Parathyroid adenoma (tissue), 2 donors: ENCODE data around the gene RHOT1.
"Not testable (repeated sequence)": the region's sequence is repeated elsewhere in the genome, so short reads cannot be mapped to it uniquely, and the experiment has no call there.

Experiments
- H2AFZ ChIP-seq: fragments of 300-600 bp; sonication (generic); one replicate; pipeline ENCODE4 v1.7.0; 2017; ENCODE audit warnings: antibody characterized with exemption, mild to moderate bottlenecking
- H3K27ac ChIP-seq: fragments of 300-600 bp; sonication (generic); one replicate; pipeline ENCODE4 v1.7.0; 2017
- H3K27me3 ChIP-seq: fragments of 300-600 bp; sonication (generic); one replicate; pipeline ENCODE4 v1.7.0; 2017; ENCODE audit warnings: low read length; ENCODE audit not compliant: control insufficient read depth, insufficient read depth
- H3K36me3 ChIP-seq: fragments of 300-600 bp; sonication (generic); one replicate; pipeline ENCODE4 v1.7.0; 2017; ENCODE audit warnings: low read length; ENCODE audit not compliant: control insufficient read depth, insufficient read depth
- H3K4me1 ChIP-seq: fragments of 300-600 bp; sonication (generic); one replicate; pipeline ENCODE4 v1.7.0; 2017; ENCODE audit warnings: control low read depth
- H3K4me2 ChIP-seq: fragments of 300-600 bp; sonication (generic); one replicate; pipeline ENCODE4 v1.7.0; 2017; ENCODE audit warnings: low read length
- H3K4me3 ChIP-seq: fragments of 300-600 bp; sonication (generic); one replicate; pipeline ENCODE4 v1.7.0; 2017; ENCODE audit warnings: low read depth, low read length
- H3K79me2 ChIP-seq: fragments of 300-600 bp; sonication (generic); one replicate; pipeline ENCODE4 v1.7.0; 2017; ENCODE audit warnings: control low read depth
- H3K9ac ChIP-seq: fragments of 300-600 bp; sonication (generic); one replicate; pipeline ENCODE4 v1.7.0; 2017; ENCODE audit warnings: mild to moderate bottlenecking
- H3K9me3 ChIP-seq: fragments of 300-600 bp; sonication (generic); one replicate; pipeline ENCODE4 v1.7.0; 2017; ENCODE audit warnings: low read length; ENCODE audit not compliant: control insufficient read depth
- CTCF ChIP-seq: fragments of 300-600 bp; sonication (generic); IDR thresholded peaks from one replicate; pipeline ENCODE4 v1.7.0; 2017; ENCODE audit warnings: antibody characterized with exemption, mild to moderate bottlenecking
- donor health status: primary hyperparathyroidism.

RHOT1 gene

GRCh38 chr17:32142038-32142856, at the start of gene RHOT1:
Gene RHOT1 (plus strand): TSS chr17:32142502. CDS start chr17:32142693, 191 bp downstream.
- peak within 1 kb of the TSS; percentile 86 for H3K27ac ChIP-seq
- H2AFZ ChIP-seq: peak within 1 kb of the TSS; percentile 97
- TF ChIP-seq CTCF: peak; percentile 64
- peaks cover 19% of the 10 kb centered on the region for H3K79me2 ChIP-seq
- no peaks in the 10 kb centered on the region for H3K4me1 ChIP-seq
- H3K9ac ChIP-seq: peak within 1 kb of the TSS; percentile 84
- H3K4me3 ChIP-seq: peak within 1 kb of the TSS; percentile 76
- no peaks in the 10 kb centered on the region for H3K27me3 ChIP-seq
- H3K36me3 ChIP-seq: no peaks in the 10 kb centered on the region
- H3K4me2 ChIP-seq: peak within 1 kb of the TSS; percentile 97
- H3K9me3 ChIP-seq: no peaks in the 10 kb centered on the region

- no peak for TF ChIP-seq CTCF
Measured at GRCh38 chr17:32099686-32100085, 42.6 kb upstream of the RHOT1 start.

GRCh38 chr17:32100323-32100722, 42.0 kb upstream of the RHOT1 start:
- not testable (repeated sequence) for H3K9ac ChIP-seq, H3K9me3 ChIP-seq, H3K4me1 ChIP-seq, H2AFZ ChIP-seq, H3K27me3 ChIP-seq, H3K4me3 ChIP-seq, H3K36me3 ChIP-seq, H3K79me2 ChIP-seq, H3K4me2 ChIP-seq, H3K27ac ChIP-seq

More at GRCh38 chr17:32099686-32100085, 42.6 kb upstream of the RHOT1 start:
- Histone ChIP-seq H3K27me3 (no peaks in the 10 kb centered on the region), H3K4me3 (no peak overlapping the region), H3K9me3 (no peaks in the 10 kb centered on the region), H3K36me3 (no peaks in the 10 kb centered on the region), H3K4me2 (no peak overlapping the region), H2AFZ (no peak overlapping the region), H3K4me1 (no peaks in the 10 kb centered on the region), H3K9ac (no peak overlapping the region), H3K79me2 (no peaks in the 10 kb centered on the region), H3K27ac (no peak overlapping the region)

GRCh38 chr17:32100971-32101631, 41.2 kb upstream of the RHOT1 start:
- Histone ChIP-seq H3K27me3 (no peaks in the 10 kb centered on the region), H3K79me2 (no peaks in the 10 kb centered on the region), H3K4me1 (no peaks in the 10 kb centered on the region), H3K9ac (no peak overlapping the region), H3K9me3 (no peaks in the 10 kb centered on the region), H3K36me3 (no peaks in the 10 kb centered on the region), H3K4me2 (no peak overlapping the region), H3K27ac (no peak overlapping the region), H3K4me3 (no peak overlapping the region), H2AFZ (no peak overlapping the region)
- no peak for TF ChIP-seq CTCF

- no peak overlapping the region for H3K27ac ChIP-seq
- H3K4me2 ChIP-seq: no peak overlapping the region
- no peak overlapping the region for H3K9ac ChIP-seq
- no peaks in the 10 kb centered on the region for H3K27me3 ChIP-seq
- no peaks in the 10 kb centered on the region for H3K9me3 ChIP-seq
- H3K36me3 ChIP-seq: no peaks in the 10 kb centered on the region
- no peak for TF ChIP-seq CTCF
- H3K4me3 ChIP-seq: no peak overlapping the region
- no peak overlapping the region for H2AFZ ChIP-seq
- no peaks in the 10 kb centered on the region for H3K79me2 ChIP-seq
- no peaks in the 10 kb centered on the region for H3K4me1 ChIP-seq
Measured at GRCh38 chr17:32102172-32102571, 40.1 kb upstream of the RHOT1 start.
